Tibial artery (tissue), 4 donors: Measurements from ENCODE around the gene PARP12.

Source experiments
- DNase-seq, 2 donors: peaks; one replicate each; pipeline ENCODE4 v3.0.0-alpha.2; 2019
- H3K27ac ChIP-seq, 2 donors: fragments of 200-600 bp; sonication (generic) in 1 of 2; 1 replicate in 1 of 2; 2 replicates in 1 of 2; pipeline ENCODE4 v1.5.1; 2018 to 2019; ENCODE audit warnings: mild to moderate bottlenecking in 1 of 2
- H3K27me3 ChIP-seq, 2 donors: fragments of 200-600 bp; sonication (generic) in 1 of 2; one replicate each; pipeline versions ENCODE4 v1.5.1 to v1.6.0; 2016 to 2019
- H3K36me3 ChIP-seq, 3 donors: fragments of 200-600 bp; sonication (generic) in 2 of 3; one replicate each; pipeline ENCODE4 v1.5.1; 2016 to 2019; ENCODE audit warnings: mild to moderate bottlenecking in 2 of 3
- H3K4me1 ChIP-seq, 4 donors: fragments of 200-600 bp; sonication (generic) in 2 of 4; 1 replicate in 3 of 4; 2 replicates in 1 of 4; pipeline ENCODE4 v1.5.1; 2016 to 2019
- H3K4me3 ChIP-seq, 2 donors: fragments of 200-600 bp; sonication (generic) in 1 of 2; 1 replicate in 1 of 2; 2 replicates in 1 of 2; pipeline ENCODE4 v1.5.1; 2018 to 2019; ENCODE audit warnings: mild to moderate bottlenecking in 2 of 2
- H3K9me3 ChIP-seq, 3 donors: fragments of 200-600 bp; sonication (generic) in 1 of 3; one replicate each; pipeline ENCODE4 v1.5.1; 2016 to 2019
- CTCF ChIP-seq, 2 experiments: fragments of 200-600 bp in 1 of 2; fragments of 450-650 bp in 1 of 2; IDR thresholded peaks; one replicate each; pipeline ENCODE4 v1.5.1; 2017 to 2019; ENCODE audit warnings: antibody characterized with exemption in 2 of 2, mild to moderate bottlenecking in 1 of 2, moderate library complexity in 1 of 2
- intact Hi-C: fragments of 100-400 bp; cut with DNase I; formaldehyde crosslinking; loops from one replicate; pipeline ENCODE4 v1.15.0; 2023; ENCODE audit warnings: low total_unique reads

Gene PARP12

GRCh38 chr7:140034421-140034820 lies 28.3 kb downstream of the PARP12 start:
- Histone ChIP-seq H3K27ac (no peak overlapping the region), H3K4me1 (no peaks in the 10 kb centered on the region), H3K27me3 (no peaks in the 10 kb centered on the region), H3K4me3 (no peak overlapping the region), H3K36me3 (peaks cover 10 to 45% (median 15%) of the 10 kb centered on the region in 3 donors), H3K9me3 (no peaks in the 10 kb centered on the region)
- no peak for DNase-seq
- intact Hi-C loops: no loop called here
- no peak for TF ChIP-seq CTCF (IDR thresholded peaks at IDR 0.05)

GRCh38 chr7:140033779-140034363 lies 28.9 kb downstream of the PARP12 start:
- Histone ChIP-seq H3K9me3 (no peaks in the 10 kb centered on the region), H3K4me3 (no peak overlapping the region), H3K36me3 (peaks cover 10 to 40% (median 15%) of the 10 kb centered on the region in 3 donors), H3K4me1 (no peaks in the 10 kb centered on the region), H3K27ac (no peak overlapping the region), H3K27me3 (no peaks in the 10 kb centered on the region)
- intact Hi-C loops: no loop called here
- no peak for TF ChIP-seq CTCF (IDR thresholded peaks at IDR 0.05)
- DNase-seq: no peak

- Histone ChIP-seq H3K9me3 (no peaks in the 10 kb centered on the region), H3K36me3 (peaks cover 10 to 42% (median 15%) of the 10 kb centered on the region in 3 donors), H3K4me1 (no peaks in the 10 kb centered on the region), H3K4me3 (no peak overlapping the region), H3K27me3 (no peaks in the 10 kb centered on the region), H3K27ac (no peak overlapping the region)
- no peak for TF ChIP-seq CTCF (IDR thresholded peaks at IDR 0.05)
- intact Hi-C loops: no loop called here
- no peak for DNase-seq
These were observed 29.7 kb downstream of the PARP12 start for GRCh38 chr7:140033036-140033435.

- Histone ChIP-seq H3K9me3 (no peaks in the 10 kb centered on the region), H3K4me1 (no peaks in the 10 kb centered on the region), H3K36me3 (peaks cover 5 to 43% (median 6%) of the 10 kb centered on the region in 3 donors), H3K27ac (no peak overlapping the region), H3K4me3 (no peak overlapping the region), H3K27me3 (no peaks in the 10 kb centered on the region)
- no peak for TF ChIP-seq CTCF (IDR thresholded peaks at IDR 0.05)
- DNase-seq: no peak
- intact Hi-C loops: no loop called here
These were observed 31.4 kb downstream of the PARP12 start for GRCh38 chr7:140031364-140031763.

- no peaks in the 10 kb centered on the region for H3K4me1 ChIP-seq
- no peaks in the 10 kb centered on the region for H3K9me3 ChIP-seq
- TF ChIP-seq CTCF (IDR thresholded peaks at IDR 0.05): no peak
- no peak overlapping the region for H3K4me3 ChIP-seq
- DNase-seq: no peak
- H3K27ac ChIP-seq: no peak overlapping the region
- intact Hi-C loops: no loop called here
- H3K36me3 ChIP-seq: peaks cover 6 to 59% (median 21%) of the 10 kb centered on the region in 3 donors
- no peaks in the 10 kb centered on the region for H3K27me3 ChIP-seq
These were observed 33.7 kb downstream of the PARP12 start for GRCh38 chr7:140029072-140029471.

GRCh38 chr7:140028311-140028710 lies 34.4 kb downstream of the PARP12 start:
- Histone ChIP-seq H3K4me3 (no peak overlapping the region), H3K36me3 (peaks cover 6 to 59% (median 18%) of the 10 kb centered on the region in 3 donors), H3K27ac (no peak overlapping the region), H3K9me3 (no peaks in the 10 kb centered on the region), H3K4me1 (peaks cover 0 to under 1% (median 0%) of the 10 kb centered on the region in 4 donors), H3K27me3 (no peaks in the 10 kb centered on the region)
- DNase-seq: no peak
- TF ChIP-seq CTCF (IDR thresholded peaks at IDR 0.05): no peak
- intact Hi-C loops: no loop called here
